Psoas muscle (tissue), 8 donors: ENCODE measurements around the gene FAM228B. TPM values are rescaled to one million over a fixed set of nuclear protein-coding genes. Genes with fewer than 3 reads are reported as not detected.
"Not testable (repeated sequence)": the region's sequence is repeated elsewhere in the genome, so short reads cannot be mapped to it uniquely, and the experiment has no call there.

Source experiments
- ATAC-seq, 4 donors: fragments of 200-7000 bp; cut with Tn5 transposase; one replicate each; pipeline ENCODE4 v1.9.1; 2020; ENCODE audit warnings: moderate library complexity in 3 of 4, mild to moderate bottlenecking in 2 of 4
- DNase-seq, 2 donors: peaks; one replicate each; pipeline ENCODE4 v3.0.0-alpha.2; 2020
- H3K27ac ChIP-seq: fragments of 200-600 bp; one replicate; pipeline ENCODE4 v1.8.0; 2022
- H3K27me3 ChIP-seq, 3 donors: fragments of 200-600 bp in 1 of 3; one replicate each; pipeline versions ENCODE4 v1.6.1 to v1.8.0; 2013 to 2022; ENCODE audit warnings: low read length in 2 of 3, mild to moderate bottlenecking in 2 of 3, moderate library complexity in 1 of 3; ENCODE audit not compliant: insufficient read depth in 3 of 3
- H3K36me3 ChIP-seq, 2 donors: fragments of 200-600 bp in 1 of 2; one replicate each; pipeline versions ENCODE4 v1.6.1 to v1.8.0; 2013 to 2022; ENCODE audit warnings: low read depth in 1 of 2, mild to moderate bottlenecking in 1 of 2, moderate library complexity in 1 of 2; ENCODE audit not compliant: insufficient read depth in 1 of 2
- H3K4me1 ChIP-seq: fragments of 200-600 bp; one replicate; pipeline ENCODE4 v1.8.0; 2022
- H3K4me3 ChIP-seq: fragments of 200-600 bp; one replicate; pipeline ENCODE4 v1.8.0; 2022; ENCODE audit warnings: mild to moderate bottlenecking
- H3K9me3 ChIP-seq: fragments of 200-600 bp; one replicate; pipeline ENCODE4 v1.8.0; 2022
- CTCF ChIP-seq: fragments of 200-600 bp; IDR thresholded peaks from one replicate; pipeline ENCODE4 v1.8.0; 2022; ENCODE audit warnings: antibody characterized with exemption
- WGBS, 3 donors: extraction: QIAGEN DNeasy Blood & Tissue Kit; methylation state at CpG; one replicate each; pipeline versions ENCODE4 v1.1.6 to v1.1.7; 2013; 5-methylcytosine and 5-hydroxymethylcytosine counted together
- intact Hi-C, 2 donors: fragments of 100-400 bp; cut with DNase I; formaldehyde crosslinking; loops; one replicate each; pipeline versions ENCODE4 v1.11.0 to v1.14.2; 2022
- polyA plus RNA-seq, 3 donors: library from polyadenylated mRNA; stranded (reverse); fragments of 200-250 nt; gene quantifications; one replicate each; pipeline ENCODE4 v1.2.3, GENCODE V29; 2013
- total RNA-seq, 4 donors: library from RNA; stranded (reverse); fragmentation: NEBNext Ultra II Directional in 2 of 4; extraction: Animal tissue kit (Norgen Biotek cat#: 25700) in 2 of 4; gene quantifications; one replicate each; pipeline versions ENCODE4 v1.2.1 to v1.2.4, GENCODE V29; 2021 to 2023
- donor health status: healthy with polysubstance abuse.
- donor health status: DM: no; HTN: no; CAD: no; lungs with moderate emphysema.
- donor health status: Bipolar disorder and iron deficiency.
- donor health status: healthy.
- donor health status: DM: yes; HTN: yes; CAD: no.
- donor health status: DM: no; HTN: no; CAD: no.
- donor health status: DM: no; HTN: no; CAD: no.
- donor health status: DM: yes; HTN: yes; CAD: no.

The FAM228B gene
- total and polyA plus RNA-seq, 7 donors: 2.5 to 30.1 (median 12.4) TPM

- H3K27ac ChIP-seq: no peak overlapping the region
- H3K4me1 ChIP-seq: no peaks in the 10 kb centered on the region
- no peaks in the 10 kb centered on the region for H3K9me3 ChIP-seq
- 87 to 91% (median 88%) methylated on average over 9 of the region's 9 CpGs for WGBS, 3 donors
- intact Hi-C loops: no loop called here
- no peak for ATAC-seq
- no peaks in the 10 kb centered on the region for H3K36me3 ChIP-seq
- DNase-seq: no peak
- no peak for TF ChIP-seq CTCF
- no peak overlapping the region for H3K4me3 ChIP-seq
- no peaks in the 10 kb centered on the region for H3K27me3 ChIP-seq
These were observed 67.9 kb downstream of the FAM228B start for GRCh38 chr2:24191156-24191555.

- H3K9me3 ChIP-seq: no peaks in the 10 kb centered on the region
- no peak overlapping the region for H3K4me3 ChIP-seq
- ATAC-seq (no peak), DNase-seq (no peak)
- H3K27me3 ChIP-seq: no peaks in the 10 kb centered on the region
- H3K36me3 ChIP-seq: no peaks in the 10 kb centered on the region
- no peaks in the 10 kb centered on the region for H3K4me1 ChIP-seq
- H3K27ac ChIP-seq: no peak overlapping the region
- no peak for TF ChIP-seq CTCF
- 52 to 63% (median 56%) methylated on average over 5 of the region's 5 CpGs for WGBS, 3 donors
- intact Hi-C loops: no loop called here
These were observed 68.6 kb downstream of the FAM228B start for GRCh38 chr2:24191848-24192247.

GRCh38 chr2:24197213-24197612 lies 73.9 kb downstream of the FAM228B start:
- 67 to 90% (median 88%) methylated on average over 1 of the region's 1 CpG for WGBS, 3 donors
- H3K4me1 ChIP-seq, H3K36me3 ChIP-seq, DNase-seq, H3K27me3 ChIP-seq, H3K4me3 ChIP-seq, intact Hi-C loops, ATAC-seq, H3K27ac ChIP-seq, H3K9me3 ChIP-seq: not testable (repeated sequence)

GRCh38 chr2:24199968-24200590 lies 76.8 kb downstream of the FAM228B start:
- 86 to 87% (median 86%) methylated on average over 12 of the region's 12 CpGs for WGBS, 3 donors
- Histone ChIP-seq H3K9me3 (no peaks in the 10 kb centered on the region), H3K36me3 (peaks cover 0 to 36% of the 10 kb centered on the region in 2 donors), H3K27ac (no peak overlapping the region), H3K4me3 (no peak overlapping the region), H3K4me1 (no peaks in the 10 kb centered on the region), H3K27me3 (no peaks in the 10 kb centered on the region)
- intact Hi-C loops: no loop called here
- ATAC-seq (no peak), DNase-seq (no peak)
- no peak for TF ChIP-seq CTCF

GRCh38 chr2:24200799-24201198 lies 77.5 kb downstream of the FAM228B start:
- Histone ChIP-seq H3K27ac (no peak overlapping the region), H3K27me3 (no peaks in the 10 kb centered on the region), H3K36me3 (peaks cover 0 to 43% of the 10 kb centered on the region in 2 donors), H3K4me3 (no peak overlapping the region), H3K4me1 (no peaks in the 10 kb centered on the region), H3K9me3 (no peaks in the 10 kb centered on the region)
- TF ChIP-seq CTCF: no peak
- ATAC-seq (no peak), DNase-seq (no peak)
- WGBS, 3 donors: 97 to 100% (median 98%) methylated on average over 3 of the region's 3 CpGs
- intact Hi-C loops: no loop called here
